PFSK-1 (cell line): Measurements from ENCODE around the gene AUTS2.

Experiments used
- POLR2AphosphoS5 ChIP-seq: IDR thresholded peaks from 2 replicates; pipeline ENCODE4 v1.6.1; 2012; ENCODE audit warnings: low read depth, mild to moderate bottlenecking, control low read depth, low read length, moderate library complexity
- REST ChIP-seq, 2 experiments: IDR thresholded peaks; 2 replicates each; pipeline versions ENCODE4 v1.6.1 to v1.8.0; 2011 to 2012; ENCODE audit warnings: low read depth in 2 of 2, low read length in 2 of 2, control low read depth in 1 of 2, inconsistent platforms in 1 of 2, mild to moderate bottlenecking in 1 of 2, moderate library complexity in 1 of 2; ENCODE audit not compliant: insufficient read depth in 1 of 2
- SIN3A ChIP-seq: IDR thresholded peaks from 2 replicates; pipeline ENCODE4 v1.6.1; 2012; ENCODE audit warnings: mild to moderate bottlenecking, low read length, moderate library complexity, borderline replicate concordance; ENCODE audit not compliant: insufficient read depth
- TAF1 ChIP-seq: IDR thresholded peaks from 2 replicates; pipeline ENCODE4 v1.6.1; 2012; ENCODE audit warnings: low read length, control low read depth, borderline replicate concordance; ENCODE audit not compliant: insufficient read depth

DNA sequence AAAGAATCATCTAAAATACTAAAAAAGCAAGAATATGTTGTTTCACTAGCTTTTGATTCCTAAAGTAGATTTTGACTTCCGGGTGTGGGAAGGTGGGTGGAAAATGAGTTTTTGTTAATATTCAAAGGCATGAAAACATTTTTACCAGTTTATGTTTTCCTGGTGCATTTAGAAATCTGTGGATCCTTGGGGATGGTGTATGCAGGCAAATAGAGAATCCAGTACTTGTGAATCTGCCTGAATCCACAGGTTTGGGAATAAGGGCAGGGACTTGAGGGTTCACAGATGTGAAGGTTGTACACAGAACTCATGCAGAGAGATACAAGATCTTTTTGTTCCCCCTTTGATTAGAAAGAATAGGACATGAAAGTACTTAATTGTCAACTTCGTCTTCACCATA lies 22.4 kb downstream of the AUTS2 start:
- TF ChIP-seq SIN3A = no peak
- no peak for TF ChIP-seq POLR2AphosphoS5
- no peak for TF ChIP-seq REST (IDR thresholded peaks at IDR 0.05; ENCODE audit: insufficient read depth in 1 of 2, low read depth in 2 of 2, low read length in 2 of 2)
- TF ChIP-seq TAF1 = no peak
